ENCODE results near the gene MRPL48.
"Not testable (repeated sequence)": the region's sequence is repeated elsewhere in the genome, so short reads cannot be mapped to it uniquely, and the experiment has no call there.

The MRPL48 gene

DNA sequence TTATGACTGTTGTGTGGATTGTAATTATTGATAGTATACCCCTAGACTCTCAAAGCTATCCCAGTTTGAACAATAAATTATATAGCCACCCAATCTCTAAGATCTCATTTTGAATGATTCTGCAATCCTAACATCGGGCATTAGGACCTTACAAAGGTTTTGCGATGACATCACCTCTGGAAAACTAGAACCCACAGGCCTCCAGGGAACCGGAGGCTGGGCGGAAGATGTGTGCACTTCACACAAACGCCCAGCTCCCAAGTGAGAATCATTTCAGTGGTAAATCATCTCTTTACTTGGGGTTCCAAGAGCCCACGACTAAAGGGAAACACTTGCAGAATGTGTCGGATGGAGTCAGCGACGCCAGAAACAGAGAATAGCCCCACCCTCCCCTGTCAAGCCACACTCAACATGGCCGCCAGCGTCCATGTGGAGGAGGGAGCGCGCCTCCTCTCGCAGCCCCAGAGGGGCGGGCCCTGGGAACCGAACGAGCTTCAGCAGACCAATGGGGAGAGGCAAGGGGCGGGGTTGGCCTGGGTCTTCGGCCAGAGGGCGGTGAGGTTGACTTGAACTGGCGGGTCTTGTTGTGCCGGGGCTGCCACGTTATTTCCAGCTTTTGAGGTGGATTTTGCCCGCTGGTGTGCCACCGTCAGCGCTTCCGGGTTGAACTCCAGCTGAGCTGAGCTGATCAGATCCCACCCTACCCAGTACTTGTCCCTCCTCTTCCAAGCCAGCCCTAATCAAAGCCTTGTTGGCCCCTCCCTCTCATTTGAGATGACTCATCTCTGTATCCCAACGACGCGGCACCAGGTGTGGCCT, 8.4 kb upstream of the MRPL48 start:
- peak; percentile 97 for DNase-seq (ENCODE audit: low spot score)

DNA sequence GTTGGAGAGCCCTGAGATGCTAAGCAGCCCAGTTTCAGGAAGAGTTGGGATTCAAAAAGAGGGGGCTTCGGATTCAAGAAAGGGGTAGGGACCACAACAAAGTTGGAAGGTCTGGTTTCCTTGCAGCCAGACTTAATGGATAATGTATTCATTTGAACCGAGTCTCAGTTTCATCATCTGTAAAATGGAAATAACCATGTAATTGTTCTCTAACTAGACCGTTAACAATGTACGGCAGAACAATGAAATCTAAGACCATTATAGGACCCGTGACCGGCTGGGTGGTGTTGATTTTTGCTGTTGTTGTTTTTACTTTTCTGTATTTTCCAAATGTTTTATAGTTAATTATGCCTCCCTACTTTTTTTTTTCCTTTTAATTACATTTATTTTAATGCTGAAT, 6.4 kb upstream of the MRPL48 start:
- no peak for DNase-seq (ENCODE audit: low spot score)

DNA sequence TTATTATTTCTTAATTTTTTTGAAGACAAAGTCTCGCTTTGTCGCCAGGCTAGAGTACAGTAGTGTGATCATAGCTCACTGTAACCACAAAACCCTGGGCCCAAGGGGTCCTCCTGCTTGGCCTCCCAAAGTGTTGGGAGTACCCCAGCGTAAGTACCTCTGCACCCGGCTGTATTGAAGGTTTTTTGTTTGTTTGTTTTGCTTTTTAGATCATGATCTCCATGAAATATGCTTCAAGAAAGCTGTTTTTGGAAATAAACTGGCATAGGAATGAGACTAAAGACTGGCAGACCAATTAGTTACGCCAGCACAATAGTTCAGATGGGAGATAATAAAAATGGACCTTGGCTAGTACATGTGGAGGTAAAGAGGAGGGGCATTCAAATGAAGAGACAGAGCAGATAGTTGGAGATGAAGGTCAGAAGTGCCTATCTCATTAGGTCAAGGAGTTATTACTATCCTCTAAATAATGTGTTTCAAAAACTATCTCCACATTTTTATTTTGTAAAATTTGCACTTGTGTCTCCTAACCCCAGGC, 4.1 kb upstream of the MRPL48 start:
- DNase-seq (ENCODE audit: low spot score), result no peak

DNA sequence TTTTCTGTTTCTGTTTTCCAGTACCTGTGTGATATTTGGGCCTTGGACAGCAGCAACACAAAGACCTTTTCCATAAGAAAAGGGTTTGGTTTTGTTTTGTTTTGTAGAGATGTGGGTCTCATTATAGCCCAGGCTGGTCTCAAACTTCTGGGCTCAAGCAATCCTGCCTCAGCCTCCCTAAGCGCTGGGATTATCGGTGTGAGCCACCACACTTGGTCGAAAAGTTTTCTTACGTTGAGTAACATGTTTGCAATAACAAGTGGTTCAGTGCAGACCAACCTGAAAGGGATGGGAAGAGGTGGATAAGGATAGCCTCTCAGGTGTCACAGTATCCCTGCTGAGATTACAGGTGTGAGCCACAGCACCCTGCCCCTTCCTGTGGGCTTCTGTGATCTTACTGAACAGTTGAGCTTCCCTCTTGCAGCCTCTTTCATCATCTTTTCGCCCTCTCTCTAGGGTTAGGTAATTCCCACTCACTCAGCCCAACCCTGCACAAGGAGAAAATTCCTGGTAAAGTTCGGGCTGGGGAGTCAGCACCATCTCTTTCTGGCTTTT, 3.5 kb upstream of the MRPL48 start:
- DNase-seq (ENCODE audit: low spot score), result no peak

DNA sequence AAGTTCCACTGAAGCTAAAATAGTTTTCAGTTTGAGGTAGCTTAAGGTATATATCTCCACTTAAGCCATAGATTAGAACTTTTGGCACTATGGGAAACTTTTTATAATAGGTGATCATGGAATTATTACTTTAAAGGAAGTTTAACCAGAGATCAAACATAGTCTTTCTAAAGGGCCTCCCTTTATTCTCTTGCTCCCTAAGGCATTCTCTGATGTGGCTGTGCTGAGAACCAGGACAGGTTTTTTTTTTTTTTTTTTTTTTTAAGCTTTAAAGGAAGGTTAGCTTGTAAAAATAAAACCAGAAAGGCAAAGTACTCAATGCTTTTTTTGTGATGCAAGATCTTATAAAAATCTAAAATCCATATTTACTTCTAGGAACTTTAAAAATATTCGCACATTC, 2.9 kb upstream of the MRPL48 start:
- no peak for DNase-seq (ENCODE audit: low spot score)

DNA sequence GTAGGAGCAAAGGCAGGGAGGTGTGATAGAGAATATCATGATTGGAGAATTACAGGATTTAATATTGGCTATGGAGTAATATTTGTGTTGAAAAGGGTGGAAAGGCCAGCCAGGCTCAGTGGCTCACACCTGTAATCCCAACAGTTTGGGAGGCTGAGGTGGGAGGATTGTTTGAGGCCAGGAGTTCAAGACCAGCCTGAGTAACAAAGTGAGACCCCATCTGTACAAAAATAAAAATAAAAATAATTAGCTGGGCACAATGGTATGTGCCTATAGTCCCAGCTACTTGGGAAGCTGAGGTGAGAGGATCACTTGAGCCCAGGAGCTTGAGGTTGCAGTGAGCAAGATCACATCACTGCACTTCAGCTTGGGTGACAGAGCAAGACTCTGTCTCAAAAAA, 2.2 kb upstream of the MRPL48 start:
- DNase-seq (ENCODE audit: low spot score), result not testable (repeated sequence)

DNA sequence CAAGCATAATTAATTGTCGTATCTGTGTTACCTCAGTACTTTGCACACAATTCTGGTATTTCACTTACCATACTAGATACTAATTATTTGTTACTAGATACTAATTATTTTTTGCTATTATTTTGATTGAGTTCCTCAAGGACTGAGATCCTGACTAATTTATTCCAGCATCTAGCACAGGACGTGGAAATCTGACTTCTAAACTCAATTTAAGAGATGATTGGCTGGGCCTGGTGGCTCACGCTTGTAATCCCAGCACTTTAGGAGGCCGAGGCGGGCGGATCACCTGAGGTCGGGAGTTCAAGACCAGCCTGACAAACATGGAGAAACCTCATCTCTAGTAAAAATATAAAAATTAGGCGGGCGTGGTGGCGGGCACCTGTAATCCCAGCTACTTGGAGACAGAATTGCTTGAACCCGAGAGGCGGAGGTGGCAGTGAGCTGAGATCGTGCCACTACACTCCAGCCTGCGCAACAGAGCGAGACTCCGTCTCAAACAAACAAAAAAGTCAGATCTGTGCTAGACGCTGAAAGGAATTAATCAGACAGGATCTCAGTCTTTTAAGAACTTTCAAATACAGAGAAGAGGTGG, 527 bp upstream of the MRPL48 start:
- DNase-seq (ENCODE audit: low spot score), result no peak

DNA sequence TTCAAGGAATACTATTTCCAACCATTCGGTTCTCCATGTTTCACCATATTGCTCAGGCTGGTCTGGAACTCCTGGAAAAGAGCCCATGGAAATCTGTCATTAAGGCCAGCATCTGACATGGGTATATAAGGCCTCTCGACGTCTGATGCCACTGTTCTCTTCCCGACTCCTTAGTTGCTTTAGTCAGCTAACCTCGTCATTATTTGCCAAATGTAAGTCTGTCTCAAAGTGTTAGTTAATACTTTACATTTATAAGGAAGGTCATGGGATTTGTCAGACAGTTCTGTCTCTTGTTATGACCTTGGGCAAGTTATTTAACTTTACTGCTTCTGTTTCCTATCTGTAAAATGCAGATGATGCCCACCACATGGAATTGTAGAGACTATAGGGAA, 1.6 kb downstream of the MRPL48 start:
- DNase-seq (ENCODE audit: low spot score), result no peak

DNA sequence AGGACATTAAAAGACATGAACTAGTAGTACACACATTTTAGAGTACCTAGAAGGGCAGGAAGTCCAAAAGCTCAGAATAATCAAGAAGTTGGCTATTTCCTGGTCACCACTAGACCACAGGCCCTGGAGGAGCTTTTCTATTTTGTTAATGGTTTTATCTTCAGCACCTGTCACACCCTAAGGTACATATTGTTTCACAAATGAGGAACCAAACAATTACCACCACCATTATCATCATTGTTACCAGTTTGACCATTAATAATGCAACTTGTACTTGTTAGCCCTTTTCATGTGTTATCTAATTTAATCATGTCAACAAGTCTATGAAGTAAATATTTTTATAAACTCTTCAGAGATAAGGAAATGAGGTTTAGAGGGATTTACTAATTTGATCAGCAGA, 4.9 kb downstream of the MRPL48 start:
- DNase-seq (ENCODE audit: low spot score), result no peak

DNA sequence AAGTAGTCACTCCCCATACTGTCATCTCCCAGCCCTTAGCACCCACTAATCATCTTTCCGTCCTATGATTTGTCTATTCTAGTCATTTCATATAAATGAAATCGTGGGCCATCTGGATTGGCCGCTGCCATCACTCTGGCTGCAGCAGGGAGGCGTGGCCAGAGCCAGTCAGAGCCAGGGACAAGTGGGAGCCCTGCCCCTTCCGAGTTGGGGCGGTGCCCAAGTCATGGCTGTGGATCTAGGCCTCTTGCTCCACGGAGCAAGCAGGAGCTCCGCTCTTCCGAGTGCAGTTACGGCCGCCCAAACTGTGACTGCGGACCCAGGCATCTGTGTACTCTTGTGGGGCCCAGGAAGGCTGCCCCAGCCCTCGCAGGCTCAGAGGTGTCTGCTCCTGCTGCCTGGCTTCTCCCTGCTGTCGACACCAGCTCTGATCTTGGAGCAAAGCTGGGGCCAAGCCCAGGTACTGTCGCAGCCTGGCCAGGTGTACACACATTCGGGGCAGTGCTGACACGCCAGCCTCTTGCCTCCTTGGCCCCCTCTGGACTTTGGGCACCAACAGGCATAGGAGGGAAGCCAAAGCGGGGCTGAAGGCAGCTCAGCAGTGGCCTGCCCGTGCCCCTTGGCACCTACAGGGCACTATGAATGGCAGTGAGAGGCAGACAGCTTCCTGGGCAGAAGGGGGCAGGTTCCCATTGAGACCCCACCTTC, 8.4 kb downstream of the MRPL48 start:
- no peak for DNase-seq (ENCODE audit: low spot score)

DNA sequence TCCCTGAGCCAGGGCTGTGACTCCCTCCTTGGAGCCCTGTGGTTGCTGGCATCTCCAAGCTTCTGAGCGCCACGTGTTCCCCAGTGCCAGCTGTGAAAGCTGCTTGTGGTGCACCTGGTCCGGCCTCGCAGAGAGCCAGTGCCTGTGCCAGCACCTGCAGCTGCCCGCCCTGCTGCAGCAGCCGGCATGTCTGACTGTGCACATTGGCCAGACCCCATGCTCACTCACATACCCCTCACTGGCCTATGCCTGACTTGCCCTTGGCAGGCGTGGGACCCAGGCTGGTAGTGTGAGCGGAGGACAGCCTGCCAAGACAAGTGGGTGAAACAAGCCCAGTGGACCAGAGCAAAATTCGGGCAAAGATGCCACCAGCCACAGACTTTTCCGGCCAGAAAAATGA, 9.8 kb downstream of the MRPL48 start:
- DNase-seq (ENCODE audit: low spot score), result no peak

DNA sequence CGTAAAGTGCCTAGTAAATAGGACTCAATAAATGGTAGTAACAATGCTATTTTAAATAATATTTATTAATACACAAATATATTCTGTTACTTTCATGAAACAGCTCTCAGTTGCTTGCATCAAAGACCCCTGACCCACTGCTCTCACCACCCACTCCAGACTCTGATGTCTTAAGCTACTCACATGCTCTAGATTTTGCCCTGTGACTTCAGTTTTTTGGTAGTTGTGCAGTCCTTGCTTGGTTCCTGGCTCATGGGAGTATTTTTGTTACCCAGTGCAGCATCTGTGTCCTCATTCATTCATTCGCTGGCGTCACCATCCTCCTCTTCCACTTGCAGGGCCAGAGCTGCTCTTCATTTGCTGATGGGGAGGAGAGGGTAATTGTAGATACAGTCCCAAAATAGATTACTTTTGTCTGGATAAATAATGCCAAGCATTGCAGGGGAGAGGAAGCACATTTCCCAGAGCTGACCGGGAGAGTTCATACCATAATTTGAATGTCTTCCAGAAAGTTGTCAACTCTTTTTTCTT, 12.7 kb downstream of the MRPL48 start:
- DNase-seq (ENCODE audit: low spot score), result no peak

DNA sequence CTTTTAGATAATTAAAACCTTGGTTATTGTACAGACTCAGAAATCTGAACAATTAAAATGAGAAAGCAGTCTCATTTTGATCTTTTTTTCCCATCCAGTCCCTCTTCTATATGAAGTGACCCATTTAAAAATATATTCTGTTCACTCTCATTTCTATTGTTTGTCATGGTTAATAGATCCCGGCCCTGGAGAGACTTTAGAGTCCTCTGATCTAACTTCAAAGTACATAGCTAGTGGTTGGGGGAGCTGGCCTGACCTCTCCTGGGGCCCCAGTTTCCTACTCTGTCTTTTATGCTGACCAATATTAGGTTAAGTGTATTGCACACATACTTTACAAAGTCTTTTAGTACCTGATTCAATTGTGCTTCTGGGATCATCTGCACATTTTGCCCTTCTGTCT, 13.5 kb downstream of the MRPL48 start:
- no peak for DNase-seq (ENCODE audit: low spot score)

DNA sequence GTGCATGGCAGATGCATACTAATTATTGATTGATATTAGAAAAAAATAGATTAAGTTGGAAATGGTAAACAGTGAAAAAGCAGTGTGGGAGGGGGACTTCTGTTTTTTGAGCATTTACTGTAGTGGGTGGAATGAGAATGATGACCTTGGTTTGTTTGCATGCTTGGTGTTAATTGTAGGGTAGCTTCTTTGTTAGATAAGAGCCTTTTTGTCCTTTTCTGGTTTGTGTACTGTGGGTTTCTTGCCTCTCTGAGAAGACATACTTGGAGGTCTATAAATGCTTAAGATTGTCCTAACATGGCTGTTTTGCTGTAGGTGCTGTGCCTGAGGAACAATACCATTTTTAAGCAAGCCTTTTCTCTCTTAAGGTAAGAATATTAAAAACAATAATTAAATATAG, 17.0 kb downstream of the MRPL48 start:
- no peak for DNase-seq (ENCODE audit: low spot score)

DNA sequence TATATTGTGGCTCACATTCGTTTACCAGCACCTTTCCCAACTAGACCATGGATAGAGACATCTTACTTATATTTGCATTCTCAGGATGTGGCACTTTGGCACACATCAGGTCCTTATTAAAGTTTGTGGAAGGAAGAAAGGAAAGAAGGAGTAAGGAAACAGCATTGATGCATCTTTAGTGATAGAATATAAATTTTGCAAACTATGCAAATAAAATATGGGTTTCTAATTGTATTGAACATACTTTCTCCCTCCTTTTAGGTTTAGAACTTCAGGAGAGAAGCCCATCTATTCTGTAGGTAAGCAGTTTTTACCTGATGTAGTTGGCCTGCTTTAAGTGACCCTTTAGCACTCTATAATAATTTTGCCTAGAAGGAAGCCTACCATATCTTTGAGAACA, 20.4 kb downstream of the MRPL48 start:
- no peak for DNase-seq (ENCODE audit: low spot score)

DNA sequence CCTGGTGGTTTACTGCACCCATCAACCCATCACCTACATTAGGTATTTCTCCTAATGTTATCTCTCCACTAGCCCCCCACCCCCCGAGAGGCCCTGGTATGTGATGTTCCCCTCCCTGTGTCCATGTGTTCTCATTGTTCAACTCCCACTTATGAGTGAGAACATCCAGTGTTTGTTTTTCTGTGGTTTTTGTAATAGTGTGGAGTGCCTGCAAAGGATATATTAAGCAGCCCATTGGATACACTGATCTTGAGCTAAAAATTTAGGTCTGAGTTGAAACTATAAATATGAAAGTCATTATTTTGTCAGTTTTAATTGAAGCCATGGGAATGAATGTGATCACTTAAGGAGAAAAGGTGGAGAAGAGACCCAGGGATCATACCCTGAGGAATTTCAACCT, 23.0 kb downstream of the MRPL48 start:
- no peak for DNase-seq (ENCODE audit: low spot score)

DNA sequence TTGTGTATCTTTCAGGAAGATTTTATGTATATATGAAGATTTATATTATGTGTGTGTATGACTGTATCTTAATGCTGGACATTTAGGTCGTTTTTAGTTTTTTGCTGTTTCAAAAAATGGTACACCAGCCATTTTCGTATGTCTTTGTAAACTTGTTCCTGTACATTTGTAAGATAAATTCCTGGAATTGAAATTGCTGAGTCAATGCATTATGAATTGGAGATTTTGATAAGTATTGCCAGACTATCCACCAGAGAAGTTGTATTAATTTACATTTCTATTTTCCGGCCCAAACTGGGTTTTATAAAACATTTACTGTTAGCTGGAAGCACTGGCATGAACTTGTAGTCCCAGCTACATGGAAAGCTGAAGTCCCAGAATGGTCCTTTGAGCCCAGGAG, 24.6 kb downstream of the MRPL48 start:
- DNase-seq (ENCODE audit: low spot score), result no peak

DNA sequence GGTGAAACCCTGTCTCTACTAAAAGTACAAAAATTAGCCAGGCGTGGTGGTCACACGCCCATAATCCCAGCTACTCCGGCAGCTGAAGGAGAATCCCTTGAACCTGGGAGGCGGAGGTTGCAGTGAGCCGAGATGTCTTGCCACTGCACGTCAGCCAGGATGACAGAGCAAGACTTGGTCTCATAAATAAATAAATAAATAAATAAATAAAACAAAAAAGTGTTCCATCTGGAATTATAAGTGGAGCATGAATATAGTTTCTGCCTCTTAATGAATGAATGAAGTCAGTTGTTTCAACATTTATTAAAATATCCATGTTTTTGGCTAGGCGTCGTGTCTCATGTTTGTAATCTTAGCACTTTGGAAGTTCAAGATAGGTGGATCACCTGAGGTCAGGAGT, 27.1 kb downstream of the MRPL48 start:
- no peak for DNase-seq (ENCODE audit: low spot score)

DNA sequence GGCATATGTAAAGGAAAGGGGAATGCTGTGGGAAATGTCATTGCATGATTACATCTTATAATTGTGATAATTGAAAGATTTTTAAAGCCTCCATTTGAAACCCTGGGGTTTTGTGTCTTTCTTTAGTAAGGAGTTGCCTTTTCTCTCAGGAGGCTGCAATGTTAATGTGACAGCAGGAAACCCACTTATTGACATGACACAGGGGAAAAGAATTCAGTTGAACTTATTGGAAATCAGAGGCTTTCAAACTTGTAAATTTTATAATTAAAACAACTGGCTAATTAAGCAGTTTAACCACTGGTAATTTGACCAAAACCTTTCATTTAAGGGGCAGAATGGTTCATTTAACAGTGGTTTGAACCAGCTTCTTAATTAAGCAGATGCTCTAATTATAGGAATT, 31.2 kb downstream of the MRPL48 start:
- no peak for DNase-seq (ENCODE audit: low spot score)

DNA sequence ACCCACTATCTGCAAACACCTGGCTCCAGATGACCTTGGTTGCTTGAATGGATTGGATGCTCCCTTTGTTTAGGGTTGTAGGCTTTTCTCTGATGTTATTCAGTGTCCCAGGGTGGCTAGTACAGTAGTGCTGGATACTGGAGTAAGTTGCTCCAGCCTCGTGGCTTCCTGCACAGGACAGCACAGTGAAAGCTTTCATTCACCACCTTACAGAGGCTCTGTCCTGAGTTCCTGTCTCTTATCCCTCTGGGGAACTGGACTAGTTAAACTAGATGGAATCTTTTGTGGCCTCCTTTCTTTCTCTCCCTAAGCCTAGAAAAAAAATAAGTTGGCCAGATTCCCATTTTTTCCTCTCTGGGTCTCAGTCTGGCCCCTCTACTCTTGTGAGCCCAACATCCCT, 42.6 kb downstream of the MRPL48 start:
- no peak for DNase-seq (ENCODE audit: low spot score)

DNA sequence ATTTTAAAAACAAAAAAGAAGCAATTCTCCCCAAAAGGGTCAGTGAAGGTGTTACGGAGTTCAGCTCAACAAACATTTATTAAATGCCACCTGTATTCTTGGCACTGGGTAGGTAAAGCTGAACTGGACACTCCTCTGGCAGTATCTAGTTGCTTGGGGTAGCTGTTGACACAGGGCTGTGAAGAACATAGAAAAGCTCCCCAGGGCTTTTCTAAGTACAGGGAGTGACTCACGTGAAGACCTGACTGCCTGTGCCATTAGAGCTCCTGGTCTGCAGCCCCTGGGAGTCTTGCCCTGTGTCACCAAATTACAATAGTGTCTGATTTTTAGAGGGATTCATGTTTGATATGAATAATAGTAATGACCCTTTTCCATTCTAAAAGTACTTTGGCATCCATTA, 45.4 kb downstream of the MRPL48 start:
- no peak for DNase-seq (ENCODE audit: low spot score)

DNA sequence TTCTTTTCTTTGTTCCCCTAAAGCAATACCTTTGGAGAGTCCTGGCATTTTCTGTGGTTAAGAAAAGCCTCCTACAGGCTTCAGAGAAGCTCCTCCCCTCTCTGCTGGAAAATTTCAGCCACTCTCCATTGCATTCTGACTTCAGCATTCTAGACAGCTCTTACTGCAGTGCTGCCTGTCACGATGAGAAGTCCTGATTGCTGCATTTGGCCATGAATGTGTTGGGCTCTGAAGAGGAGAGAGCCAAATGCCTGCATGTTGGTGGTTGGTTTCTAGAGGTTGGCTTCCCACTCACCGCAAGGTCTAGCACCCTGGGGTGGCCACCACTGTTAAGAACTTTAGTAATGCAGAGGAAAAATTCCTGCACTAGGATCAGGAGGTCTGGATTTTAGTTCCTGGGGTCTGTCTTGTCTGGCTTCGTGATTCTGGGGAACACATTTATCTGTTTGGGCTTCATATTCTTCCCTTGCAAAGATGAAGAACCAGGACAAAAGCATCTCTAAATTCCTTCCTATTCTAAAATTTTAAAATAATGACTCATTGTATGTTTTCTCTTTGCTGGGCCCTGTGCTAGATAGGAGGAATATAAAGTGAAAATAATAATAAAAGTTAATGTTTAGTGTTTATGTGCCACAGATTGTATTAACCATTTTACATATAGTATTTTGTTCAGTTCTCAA, 50.9 kb downstream of the MRPL48 start:
- no peak for DNase-seq (ENCODE audit: low spot score)
